Hepatocyte (in vitro differentiated cells): ENCODE results near the gene BST1. TPM values are rescaled to one million over a fixed set of nuclear protein-coding genes. Genes with fewer than 3 reads are reported as not detected.
A peak's percentile ranks its signal among the peaks of the same experiment; 100 is the strongest.
"Not testable (repeated sequence)": the region's sequence is repeated elsewhere in the genome, so short reads cannot be mapped to it uniquely, and the experiment has no call there.

Source experiments
- DNase-seq: peaks from one replicate; pipeline ENCODE4 v3.0.0-alpha.2; 2016; ENCODE audit warnings: low spot score
- H2AFZ ChIP-seq: fragments of 200-600 bp; sonication (generic); 2 replicates; pipeline ENCODE4 v1.6.0; 2016; ENCODE audit warnings: antibody characterized with exemption, mild to moderate bottlenecking
- H3K27ac ChIP-seq: fragments of 200-600 bp; sonication (generic); 2 replicates; pipeline ENCODE4 v1.5.1; 2016; ENCODE audit warnings: mild to moderate bottlenecking
- H3K27me3 ChIP-seq: fragments of 200-600 bp; sonication (generic); 2 replicates; pipeline ENCODE4 v1.6.1; 2016
- H3K36me3 ChIP-seq: fragments of 200-600 bp; sonication (generic); replicated peaks from 2 replicates; pipeline ENCODE4 v1.5.1; 2016; ENCODE audit warnings: low read depth; ENCODE audit not compliant: insufficient read depth
- H3K4me1 ChIP-seq: fragments of 200-600 bp; sonication (generic); 2 replicates; pipeline ENCODE4 v1.5.1; 2016; ENCODE audit warnings: mild to moderate bottlenecking, moderate library complexity; ENCODE audit not compliant: insufficient read depth
- H3K4me2 ChIP-seq: fragments of 200-600 bp; sonication (generic); 2 replicates; pipeline ENCODE4 v1.6.0; 2016
- H3K4me3 ChIP-seq: fragments of 200-600 bp; sonication (generic); 2 replicates; pipeline ENCODE4 v1.5.1; 2016; ENCODE audit warnings: mild to moderate bottlenecking
- H3K79me2 ChIP-seq: fragments of 200-600 bp; sonication (generic); 2 replicates; pipeline ENCODE4 v1.6.0; 2017; ENCODE audit warnings: mild to moderate bottlenecking
- H3K9me2 ChIP-seq: fragments of 200-600 bp; sonication (generic); replicated peaks from 2 replicates; pipeline ENCODE4 v1.6.0; 2017; ENCODE audit warnings: mild to moderate bottlenecking; ENCODE audit not compliant: insufficient read depth
- H3K9me3 ChIP-seq: fragments of 200-600 bp; sonication (generic); 2 replicates; pipeline ENCODE4 v1.5.1; 2016; ENCODE audit warnings: low read depth, mild to moderate bottlenecking
- H4K20me1 ChIP-seq: fragments of 200-600 bp; sonication (generic); 2 replicates; pipeline ENCODE4 v1.6.0; 2016; ENCODE audit warnings: mild to moderate bottlenecking; ENCODE audit not compliant: insufficient read depth, poor library complexity, severe bottlenecking
- EZH2 ChIP-seq: fragments of 200-600 bp; sonication (generic); IDR thresholded peaks from 2 replicates; pipeline ENCODE4 v1.6.1; 2016; ENCODE audit warnings: antibody characterized with exemption, mild to moderate bottlenecking, borderline replicate concordance
- EZH2phosphoT487 ChIP-seq: fragments of 200-600 bp; sonication (generic); IDR thresholded peaks from one replicate; pipeline ENCODE4 v1.6.1; 2018; ENCODE audit warnings: antibody characterized with exemption, mild to moderate bottlenecking, low read depth, moderate library complexity; ENCODE audit not compliant: unreplicated experiment, severe bottlenecking
- WGBS: methylation state at CpG from one replicate; pipeline ENCODE4 v1.1.6; 2016; ENCODE audit warnings: low lambda C conversion rate; ENCODE audit errors: missing lambda C conversion rate; 5-methylcytosine and 5-hydroxymethylcytosine counted together
- polyA plus RNA-seq: library from polyadenylated mRNA; unstranded; fragments of >200 nt; fragmentation: Nextera tagmentation; extraction: Ambion mirVana; gene quantifications from 2 replicates; pipeline ENCODE4 v1.2.1, GENCODE V29; 2016
- total RNA-seq: library from RNA; depleted of rRNA; stranded (reverse); fragments of >200 nt; gene quantifications from 2 replicates; pipeline ENCODE4 v1.2.3, GENCODE V29; 2014
- TF ChIP-seq, protein P1 (sequence below): fragments of 200-600 bp; sonication (generic); IDR thresholded peaks from 2 replicates; pipeline ENCODE4 v1.5.1; 2016; ENCODE audit warnings: antibody characterized with exemption, mild to moderate bottlenecking; ENCODE audit not compliant: poor library complexity

BST1 gene
- total and polyA plus RNA-seq, 2 experiments from 2014 or later, result 3.5 to 3.7 TPM

DNA sequence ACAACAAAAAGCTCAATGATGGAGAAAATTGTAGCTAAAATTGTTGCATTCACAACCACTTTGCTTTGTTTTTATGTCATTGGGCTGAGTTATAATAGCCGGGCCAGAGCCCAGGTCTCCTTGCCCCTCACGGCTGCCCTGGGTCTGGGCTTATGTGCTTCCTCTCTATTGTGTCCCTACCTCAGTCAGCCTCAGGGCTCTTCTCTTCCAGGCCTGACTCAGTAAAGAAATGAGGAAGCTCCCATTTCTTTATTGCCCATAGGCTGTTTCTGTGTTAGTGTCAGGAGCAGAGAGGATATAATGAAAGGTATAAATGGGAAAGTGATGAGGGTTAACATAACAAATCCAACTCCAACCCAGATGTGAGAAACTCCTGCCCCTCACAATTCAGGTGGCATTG lies 18.0 kb downstream of the BST1 start:
- Histone ChIP-seq H3K9me2 (no peaks in the 10 kb centered on the region), H2AFZ (no peak overlapping the region), H3K4me2 (no peak overlapping the region), H3K36me3 (no peaks in the 10 kb centered on the region), H3K79me2 (no peaks in the 10 kb centered on the region), H3K9me3 (no peaks in the 10 kb centered on the region), H3K27ac (no peak overlapping the region), H4K20me1 (no peaks in the 10 kb centered on the region), H3K27me3 (no peaks in the 10 kb centered on the region), H3K4me3 (no peak overlapping the region), H3K4me1 (peaks cover 7% of the 10 kb centered on the region)
- TF ChIP-seq, protein P1, sequence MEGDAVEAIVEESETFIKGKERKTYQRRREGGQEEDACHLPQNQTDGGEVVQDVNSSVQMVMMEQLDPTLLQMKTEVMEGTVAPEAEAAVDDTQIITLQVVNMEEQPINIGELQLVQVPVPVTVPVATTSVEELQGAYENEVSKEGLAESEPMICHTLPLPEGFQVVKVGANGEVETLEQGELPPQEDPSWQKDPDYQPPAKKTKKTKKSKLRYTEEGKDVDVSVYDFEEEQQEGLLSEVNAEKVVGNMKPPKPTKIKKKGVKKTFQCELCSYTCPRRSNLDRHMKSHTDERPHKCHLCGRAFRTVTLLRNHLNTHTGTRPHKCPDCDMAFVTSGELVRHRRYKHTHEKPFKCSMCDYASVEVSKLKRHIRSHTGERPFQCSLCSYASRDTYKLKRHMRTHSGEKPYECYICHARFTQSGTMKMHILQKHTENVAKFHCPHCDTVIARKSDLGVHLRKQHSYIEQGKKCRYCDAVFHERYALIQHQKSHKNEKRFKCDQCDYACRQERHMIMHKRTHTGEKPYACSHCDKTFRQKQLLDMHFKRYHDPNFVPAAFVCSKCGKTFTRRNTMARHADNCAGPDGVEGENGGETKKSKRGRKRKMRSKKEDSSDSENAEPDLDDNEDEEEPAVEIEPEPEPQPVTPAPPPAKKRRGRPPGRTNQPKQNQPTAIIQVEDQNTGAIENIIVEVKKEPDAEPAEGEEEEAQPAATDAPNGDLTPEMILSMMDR, result no peak
- TF ChIP-seq EZH2phosphoT487 (no peak), EZH2 (no peak)
- 62% methylated on average over 2 of the region's 2 CpGs for WGBS
- DNase-seq, result no peak

DNA sequence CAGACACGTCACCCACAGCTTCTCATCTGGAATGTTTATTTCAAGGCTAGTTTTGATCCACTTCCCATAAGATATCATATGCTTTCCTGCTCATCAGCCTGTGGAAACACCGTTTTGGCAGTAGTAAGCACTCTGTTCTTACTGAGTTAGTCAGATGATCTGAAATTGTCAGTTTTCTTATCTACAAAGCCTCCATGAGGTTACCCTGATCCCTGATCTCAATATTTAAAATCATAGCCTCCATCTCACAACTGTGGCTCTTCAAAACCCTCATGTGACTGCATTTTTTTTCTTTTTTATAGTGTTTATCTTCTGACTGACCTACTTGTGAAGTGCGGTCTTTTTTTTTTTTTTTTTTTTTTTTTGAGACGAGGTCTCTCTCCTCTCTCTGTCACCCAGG lies 22.7 kb downstream of the BST1 start:
- H4K20me1 ChIP-seq, result no peaks in the 10 kb centered on the region
- H3K9me3 ChIP-seq, result no peaks in the 10 kb centered on the region
- no peak overlapping the region for H3K4me3 ChIP-seq
- H3K27me3 ChIP-seq, result no peaks in the 10 kb centered on the region
- no peak overlapping the region for H3K4me2 ChIP-seq
- 49% methylated on average over 4 of the region's 4 CpGs for WGBS
- no peaks in the 10 kb centered on the region for H3K36me3 ChIP-seq
- H2AFZ ChIP-seq, result no peak overlapping the region
- peak overlapping the region; percentile 42 for H3K27ac ChIP-seq
- H3K9me2 ChIP-seq, result no peaks in the 10 kb centered on the region
- no peak for TF ChIP-seq EZH2phosphoT487
- no peak for TF ChIP-seq EZH2
- TF ChIP-seq, protein P1, result no peak
- DNase-seq, result no peak
- no peaks in the 10 kb centered on the region for H3K79me2 ChIP-seq
- no peaks in the 10 kb centered on the region for H3K4me1 ChIP-seq

DNA sequence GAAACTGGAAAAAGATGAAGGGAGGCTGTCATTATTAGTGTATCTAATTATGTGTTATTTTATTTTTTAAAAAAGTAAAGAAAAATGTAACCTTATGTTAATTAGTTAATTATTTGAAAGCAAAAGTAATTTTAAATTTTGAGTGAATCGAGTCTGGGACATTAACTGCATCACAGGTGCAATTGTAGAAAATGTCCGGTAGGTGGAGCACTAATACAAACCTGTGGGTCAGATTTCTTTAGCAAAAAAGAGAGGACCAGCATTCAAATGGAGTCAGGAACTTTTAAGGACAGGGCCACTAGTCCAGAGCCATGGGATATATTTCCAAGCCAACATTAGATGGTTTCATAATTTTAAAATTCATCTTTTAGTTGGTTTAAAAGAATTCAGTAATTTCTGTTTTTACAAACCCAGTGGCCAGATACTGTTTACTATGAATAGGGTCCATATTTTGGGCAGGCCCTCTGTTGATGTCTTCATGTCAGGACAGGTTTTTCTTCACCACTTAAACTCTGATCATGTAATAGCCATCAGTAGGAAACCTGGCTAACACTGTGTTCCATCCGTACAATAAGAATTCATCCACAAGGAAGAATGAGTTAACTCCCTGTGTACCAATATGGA lies 27.2 kb downstream of the BST1 start:
- Histone ChIP-seq H3K4me1 (no peaks in the 10 kb centered on the region), H3K9me2 (no peaks in the 10 kb centered on the region), H3K9me3 (no peaks in the 10 kb centered on the region), H3K4me3 (no peak overlapping the region), H2AFZ (no peak overlapping the region), H3K36me3 (no peaks in the 10 kb centered on the region), H3K4me2 (no peak overlapping the region), H3K27ac (no peak overlapping the region), H3K27me3 (no peaks in the 10 kb centered on the region), H3K79me2 (no peaks in the 10 kb centered on the region), H4K20me1 (no peaks in the 10 kb centered on the region)
- 29% methylated on average over 3 of the region's 3 CpGs for WGBS
- peak; percentile 63 for DNase-seq
- no peak for TF ChIP-seq EZH2phosphoT487
- TF ChIP-seq EZH2, result no peak
- TF ChIP-seq, protein P1, result peak; percentile 86

DNA sequence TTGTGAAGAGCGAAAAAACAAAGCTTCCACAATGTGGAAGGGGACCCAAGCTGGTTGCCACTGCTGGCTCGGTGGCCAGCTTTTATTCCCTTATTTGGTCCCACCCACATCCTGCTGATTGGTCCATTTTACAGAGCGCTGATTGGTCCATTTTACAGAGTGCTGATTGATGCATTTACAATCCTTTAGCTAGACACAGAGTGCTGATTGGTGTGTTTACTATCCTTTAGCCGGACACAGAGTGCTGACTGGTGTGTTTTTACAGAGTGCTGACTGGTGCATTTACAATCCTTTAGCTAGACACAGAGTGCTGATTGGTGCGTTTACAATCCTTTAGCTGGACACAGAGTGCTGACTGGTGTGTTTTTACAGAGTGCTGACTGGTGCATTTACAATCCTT lies 30.2 kb downstream of the BST1 start:
- not testable (repeated sequence) for H3K9me2 ChIP-seq, DNase-seq, H3K4me2 ChIP-seq, H3K9me3 ChIP-seq, H2AFZ ChIP-seq, H4K20me1 ChIP-seq, H3K4me3 ChIP-seq, H3K36me3 ChIP-seq, H3K4me1 ChIP-seq, H3K27ac ChIP-seq, H3K79me2 ChIP-seq, H3K27me3 ChIP-seq
- 80% methylated on average over 5 of the region's 5 CpGs for WGBS
